Endodermal cell (in vitro differentiated cells): ENCODE data around the gene PPP2R5E. TPM values are rescaled to one million over a fixed set of nuclear protein-coding genes. Genes with fewer than 3 reads are reported as not detected.

Experiments
- DNase-seq: peaks from one replicate; pipeline ENCODE4 v3.0.0-alpha.2; 2017
- H3K27ac ChIP-seq: 2 replicates; pipeline ENCODE4 v1.5.1; 2013; ENCODE audit warnings: mild to moderate bottlenecking, low read depth, low read length, moderate library complexity
- H3K27me3 ChIP-seq: 2 replicates; pipeline ENCODE4 v1.6.1; 2013; ENCODE audit warnings: mild to moderate bottlenecking, low read length, moderate library complexity; ENCODE audit not compliant: insufficient read depth, control insufficient read depth, poor library complexity, severe bottlenecking
- H3K36me3 ChIP-seq: 2 replicates; pipeline ENCODE4 v1.7.0; 2013; ENCODE audit warnings: mild to moderate bottlenecking, low read length, moderate library complexity; ENCODE audit not compliant: control insufficient read depth, insufficient read depth
- H3K4me1 ChIP-seq: one replicate; pipeline ENCODE4 v1.7.0; 2013; ENCODE audit warnings: low read length; ENCODE audit not compliant: control insufficient read depth, insufficient read depth
- H3K4me3 ChIP-seq: 2 replicates; pipeline ENCODE4 v1.5.1; 2013; ENCODE audit warnings: mild to moderate bottlenecking, low read length, moderate library complexity
- H3K9ac ChIP-seq: 2 replicates; pipeline ENCODE4 v1.6.1; 2013; ENCODE audit warnings: mild to moderate bottlenecking, low read length, moderate library complexity; ENCODE audit not compliant: poor library complexity, severe bottlenecking; ENCODE audit errors: extremely low read depth
- H3K9me3 ChIP-seq: 2 replicates; pipeline ENCODE4 v1.6.1; 2013; ENCODE audit warnings: mild to moderate bottlenecking, low read length, moderate library complexity; ENCODE audit not compliant: control insufficient read depth
- H3K27ac Mint-ChIP-seq: 2 replicates; pipeline ENCODE4 v1.8.0; 2020; ENCODE audit warnings: mixed read lengths
- H3K27me3 Mint-ChIP-seq: 2 replicates; pipeline ENCODE4 v1.8.0; 2021; ENCODE audit warnings: mild to moderate bottlenecking, mixed read lengths; ENCODE audit not compliant: insufficient read depth
- H3K36me3 Mint-ChIP-seq: 2 replicates; pipeline ENCODE4 v1.8.0; 2020; ENCODE audit warnings: low read depth, mixed read lengths
- H3K4me1 Mint-ChIP-seq: 2 replicates; pipeline ENCODE4 v1.8.0; 2020; ENCODE audit warnings: mixed read lengths
- H3K4me3 Mint-ChIP-seq: 2 replicates; pipeline ENCODE4 v1.8.0; 2020; ENCODE audit warnings: mild to moderate bottlenecking, moderate library complexity, mixed read lengths
- H3K9me3 Mint-ChIP-seq: 2 replicates; pipeline ENCODE4 v1.8.0; 2020; ENCODE audit warnings: mild to moderate bottlenecking, mixed read lengths
- CTCF ChIP-seq: fragments of 200-600 bp; sonication (generic); conservative IDR thresholded peaks from 2 replicates; pipeline ENCODE4 v1.5.0; 2021; ENCODE audit warnings: antibody characterized with exemption, mild to moderate bottlenecking
- WGBS, 2 experiments: methylation state at CpG; one replicate each; pipeline versions ENCODE4 v1.1.5 to v1.1.7; 2013; ENCODE audit warnings: missing lambda C conversion rate in 2 of 2, mixed read lengths in 1 of 2; ENCODE audit not compliant: insufficient coverage in 1 of 2, insufficient read length in 1 of 2; 5-methylcytosine and 5-hydroxymethylcytosine counted together
- total RNA-seq, 2 donors: library from RNA; stranded (reverse); fragmentation: NEBNext Ultra II Directional in 1 of 2; extraction: Animal tissue kit (Norgen Biotek cat#: 25700) in 1 of 2; gene quantifications; 2 replicates in 1 of 2; 3 replicates in 1 of 2; pipeline ENCODE4 v1.2.1, GENCODE V29; 2021

PPP2R5E gene
- total RNA-seq, 2 donors from 2014 or later, result 61.1 to 63.8 TPM

- Mint-ChIP-seq H3K36me3 (peaks cover 4% of the 10 kb centered on the region), H3K4me1 (peaks cover 14% of the 10 kb centered on the region), H3K27ac (no peak overlapping the region), H3K4me3 (no peak overlapping the region), H3K9me3 (no peaks in the 10 kb centered on the region), H3K27me3 (no peaks in the 10 kb centered on the region)
- no peak for TF ChIP-seq CTCF
- WGBS, 2 experiments, result 95% methylated on average over 3 of the region's 3 CpGs; no CpG with 5 or more reads in 1 of the 2 experiments
- H3K9me3 ChIP-seq, result no peaks in the 10 kb centered on the region
- no peak for DNase-seq
- H3K9ac ChIP-seq, result no peak overlapping the region
- no peak overlapping the region for H3K4me3 ChIP-seq
- no peaks in the 10 kb centered on the region for H3K27me3 ChIP-seq
- no peak overlapping the region for H3K27ac ChIP-seq
- peaks cover 4% of the 10 kb centered on the region for H3K36me3 ChIP-seq
- no peaks in the 10 kb centered on the region for H3K4me1 ChIP-seq
These were observed 2.3 kb upstream of the PPP2R5E start for GRCh38 chr14:63545431-63545830.

GRCh38 chr14:63544591-63545299 is 1.6 kb upstream of the PPP2R5E start:
- Histone ChIP-seq H3K4me1 (no peaks in the 10 kb centered on the region), H3K9ac (no peak overlapping the region), H3K27ac (no peak overlapping the region), H3K27me3 (no peaks in the 10 kb centered on the region), H3K9me3 (no peaks in the 10 kb centered on the region), H3K4me3 (peak overlapping the region; percentile 86), H3K36me3 (peaks cover 5% of the 10 kb centered on the region)
- H3K9me3 Mint-ChIP-seq, result no peaks in the 10 kb centered on the region
- peak overlapping the region; percentile 78 for H3K4me3 Mint-ChIP-seq
- DNase-seq, result no peak
- no peaks in the 10 kb centered on the region for H3K27me3 Mint-ChIP-seq
- H3K27ac Mint-ChIP-seq, result no peak overlapping the region
- peaks cover 14% of the 10 kb centered on the region for H3K4me1 Mint-ChIP-seq
- WGBS, 2 experiments, result 64 to 72% methylated on average over 3 to 4 of the region's 6 CpGs
- peak; percentile 53 for TF ChIP-seq CTCF
- peaks cover 5% of the 10 kb centered on the region for H3K36me3 Mint-ChIP-seq

- no peaks in the 10 kb centered on the region for H3K27me3 ChIP-seq
- peak overlapping the region; percentile 82 for H3K9ac ChIP-seq
- H3K27me3 Mint-ChIP-seq, result no peaks in the 10 kb centered on the region
- H3K27ac Mint-ChIP-seq, result peak overlapping the region; percentile 85
- peak overlapping the region; percentile 84 for H3K27ac ChIP-seq
- H3K9me3 Mint-ChIP-seq, result no peaks in the 10 kb centered on the region
- no peaks in the 10 kb centered on the region for H3K4me1 ChIP-seq
- WGBS, 2 experiments, result 1 to 3% methylated on average over 14 to 22 of the region's 22 CpGs
- TF ChIP-seq CTCF, result no peak
- DNase-seq, result no peak
- peak overlapping the region; percentile 78 for H3K4me3 Mint-ChIP-seq
- H3K4me3 ChIP-seq, result peak overlapping the region; percentile 86
- H3K36me3 Mint-ChIP-seq, result peaks cover 14% of the 10 kb centered on the region
- H3K4me1 Mint-ChIP-seq, result peaks cover 14% of the 10 kb centered on the region
- H3K9me3 ChIP-seq, result no peaks in the 10 kb centered on the region
- H3K36me3 ChIP-seq, result peaks cover 13% of the 10 kb centered on the region
These were observed 739 bp upstream of the PPP2R5E start for GRCh38 chr14:63543826-63544406.
